ENCODE data around the gene NRXN3. TPM values are rescaled to one million over a fixed set of nuclear protein-coding genes. Genes with fewer than 3 reads are reported as not detected.

NRXN3 gene
- total RNA-seq, 1 experiment from 2014 or later = not detected

- Histone ChIP-seq H3K9me2 (ENCODE audit: insufficient read depth) (no peaks in the 10 kb centered on the region), H3F3A (ENCODE audit: insufficient read depth, low read depth) (no peaks in the 10 kb centered on the region), H3K4me2 (no peak overlapping the region), H3K4me3 (no peak overlapping the region), H2AFZ (no peak overlapping the region), H3K27me3 (ENCODE audit: insufficient read depth, low read depth) (peaks cover 17% of the 10 kb centered on the region), H3K36me3 (ENCODE audit: low read depth) (no peaks in the 10 kb centered on the region), H4K20me1 (ENCODE audit: insufficient read depth) (no peaks in the 10 kb centered on the region), H3K9me3 (ENCODE audit: insufficient read depth, low read depth) (no peaks in the 10 kb centered on the region), H3K27ac (no peak overlapping the region), H3K79me2 (ENCODE audit: low read depth) (no peaks in the 10 kb centered on the region), H3K4me1 (replicated peaks; ENCODE audit: insufficient read depth) (no peaks in the 10 kb centered on the region)
- BruUV-seq (replicated peaks) = no TSS peak
- POLR2A ChIA-PET (ENCODE audit: unreplicated experiment) = no interaction called here
- intact Hi-C loops (cut with micrococcal nuclease; ENCODE audit: unreplicated experiment) = no loop called here
- CTCF ChIA-PET = no interaction called here
- no peak for DNase-seq
- TF ChIP-seq CTCF (conservative IDR thresholded peaks at IDR 0.05) (no peak), EZH2 (IDR thresholded peaks at IDR 0.05; ENCODE audit: low read depth) (no peak)
Measured at GRCh38 chr14:78762331-78762730, 592.2 kb downstream of the NRXN3 start.

DNA sequence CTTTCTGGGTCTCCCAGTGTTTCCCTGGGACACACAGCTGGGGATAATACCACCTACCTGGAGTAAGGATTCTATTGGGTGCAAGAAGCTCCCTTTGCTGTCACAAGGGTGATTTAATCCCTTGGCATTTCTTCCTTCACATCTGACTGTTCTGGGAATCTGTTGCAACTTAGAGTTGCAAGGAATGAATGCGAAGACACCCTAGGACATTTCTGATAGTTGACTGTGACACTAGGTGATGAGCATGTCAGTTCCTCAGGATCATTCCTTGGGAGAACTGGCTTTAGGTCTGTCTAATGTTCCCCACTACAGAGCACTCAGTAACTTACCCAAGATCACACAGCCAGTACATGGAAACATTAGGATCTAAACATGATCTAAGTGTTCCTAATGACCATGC, 593.6 kb downstream of the NRXN3 start:
- Histone ChIP-seq H3K9me3 (ENCODE audit: insufficient read depth, low read depth) (no peaks in the 10 kb centered on the region), H2AFZ (no peak overlapping the region), H3K4me2 (no peak overlapping the region), H3K9me2 (ENCODE audit: insufficient read depth) (no peaks in the 10 kb centered on the region), H3K27ac (no peak overlapping the region), H3K36me3 (ENCODE audit: low read depth) (no peaks in the 10 kb centered on the region), H4K20me1 (ENCODE audit: insufficient read depth) (no peaks in the 10 kb centered on the region), H3K4me1 (replicated peaks; ENCODE audit: insufficient read depth) (no peaks in the 10 kb centered on the region), H3K27me3 (ENCODE audit: insufficient read depth, low read depth) (peaks cover 17% of the 10 kb centered on the region), H3F3A (ENCODE audit: insufficient read depth, low read depth) (no peaks in the 10 kb centered on the region), H3K79me2 (ENCODE audit: low read depth) (no peaks in the 10 kb centered on the region), H3K4me3 (no peak overlapping the region)
- POLR2A ChIA-PET (ENCODE audit: unreplicated experiment) = no interaction called here
- TF ChIP-seq CTCF (conservative IDR thresholded peaks at IDR 0.05) = no peak
- TF ChIP-seq EZH2 (IDR thresholded peaks at IDR 0.05; ENCODE audit: low read depth) = no peak
- intact Hi-C loops (cut with micrococcal nuclease; ENCODE audit: unreplicated experiment) = no loop called here
- BruUV-seq (replicated peaks) = no TSS peak
- DNase-seq = no peak
- CTCF ChIA-PET = no interaction called here

DNA sequence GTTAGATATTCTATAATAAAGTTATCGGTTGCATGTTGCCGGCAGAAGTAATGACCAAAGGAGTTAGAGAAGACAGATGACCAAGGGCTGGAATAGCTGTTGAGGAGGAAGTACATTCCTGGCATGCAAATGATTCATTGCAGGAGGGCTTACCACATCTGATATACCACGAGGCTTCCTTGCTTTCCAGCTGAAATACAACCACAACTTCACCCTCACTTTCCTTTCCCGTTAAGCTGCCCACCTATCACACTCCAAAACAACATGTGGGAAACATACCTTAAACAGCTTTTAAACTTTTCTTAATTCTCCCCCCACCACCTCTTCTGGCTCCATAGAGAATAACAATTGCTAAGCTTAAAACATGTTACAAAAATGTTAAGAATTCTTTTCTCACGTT, 594.1 kb downstream of the NRXN3 start:
- no peaks in the 10 kb centered on the region for H3K4me1 ChIP-seq (replicated peaks; ENCODE audit: insufficient read depth)
- H3K9me2 ChIP-seq (ENCODE audit: insufficient read depth) = no peaks in the 10 kb centered on the region
- H3F3A ChIP-seq (ENCODE audit: insufficient read depth, low read depth) = no peaks in the 10 kb centered on the region
- H2AFZ ChIP-seq = no peak overlapping the region
- TF ChIP-seq CTCF (conservative IDR thresholded peaks at IDR 0.05) = no peak
- no peak for TF ChIP-seq EZH2 (IDR thresholded peaks at IDR 0.05; ENCODE audit: low read depth)
- no peak overlapping the region for H3K4me2 ChIP-seq
- peaks cover 17% of the 10 kb centered on the region for H3K27me3 ChIP-seq (ENCODE audit: insufficient read depth, low read depth)
- no peak overlapping the region for H3K4me3 ChIP-seq
- no TSS peak for BruUV-seq (replicated peaks)
- intact Hi-C loops (cut with micrococcal nuclease; ENCODE audit: unreplicated experiment) = no loop called here
- H3K27ac ChIP-seq = no peak overlapping the region
- no peaks in the 10 kb centered on the region for H3K36me3 ChIP-seq (ENCODE audit: low read depth)
- no peaks in the 10 kb centered on the region for H3K9me3 ChIP-seq (ENCODE audit: insufficient read depth, low read depth)
- no peaks in the 10 kb centered on the region for H3K79me2 ChIP-seq (ENCODE audit: low read depth)
- POLR2A ChIA-PET (ENCODE audit: unreplicated experiment) = no interaction called here
- H4K20me1 ChIP-seq (ENCODE audit: insufficient read depth) = no peaks in the 10 kb centered on the region
- no peak for DNase-seq
- CTCF ChIA-PET = no interaction called here

Measured in PC-9 (cell line).